Erythroblast (primary cell): ENCODE data around the gene ETV5.

Source experiments
- GATA1 ChIP-seq: IDR thresholded peaks from 2 replicates; pipeline ENCODE4 v1.6.1; 2011; ENCODE audit warnings: low read depth, mild to moderate bottlenecking, control low read depth, low read length, moderate library complexity
- POLR2A ChIP-seq: IDR thresholded peaks from 2 replicates; pipeline ENCODE4 v1.6.1; 2011; ENCODE audit warnings: mild to moderate bottlenecking, low read length

DNA sequence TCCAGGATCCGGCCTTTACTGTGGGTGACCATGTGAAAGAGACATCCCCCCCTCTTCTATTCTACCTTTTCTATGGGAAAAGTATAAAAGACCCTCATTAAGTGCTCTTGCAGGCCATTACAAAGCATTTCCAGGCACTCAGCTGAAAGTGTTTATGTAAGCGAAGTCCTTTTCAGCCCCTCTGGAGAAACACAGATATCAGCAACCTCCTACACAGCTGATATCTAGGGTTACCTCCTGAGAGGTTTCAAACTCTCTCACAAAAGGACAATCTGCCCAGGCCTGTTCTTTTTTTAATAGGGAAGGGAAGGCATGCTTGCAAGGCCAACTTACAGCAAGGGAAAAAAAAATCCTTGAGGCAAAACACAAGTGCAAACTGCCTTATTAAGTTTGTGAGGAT is 12.6 kb downstream of the ETV5 start:
- TF ChIP-seq POLR2A (no peak), GATA1 (no peak)
